BE2C (cell line): ENCODE results near the gene MEGF11.

Experiments used
- DNase-seq: peaks from one replicate; pipeline ENCODE4 v3.0.0-alpha.2; 2020
- H3K27me3 ChIP-seq: fragments of 250-450 bp; sonication (Bioruptor Pico); 2 replicates; pipeline ENCODE4 v1.5.1; 2020; ENCODE audit warnings: mild to moderate bottlenecking
- H3K36me3 ChIP-seq: fragments of 250-450 bp; sonication (Bioruptor Pico); 2 replicates; pipeline ENCODE4 v1.5.1; 2020; ENCODE audit warnings: mild to moderate bottlenecking
- H3K4me1 ChIP-seq: fragments of 250-450 bp; sonication (Bioruptor Pico); 2 replicates; pipeline ENCODE4 v1.5.1; 2020
- H3K4me3 ChIP-seq: 2 replicates; pipeline ENCODE4 v1.5.1; 2011; ENCODE audit warnings: low read depth, low read length
- H3K9me3 ChIP-seq: fragments of 250-450 bp; sonication (Bioruptor Pico); 2 replicates; pipeline ENCODE4 v1.5.1; 2020
- TF ChIP-seq, protein P1 (sequence below): IDR thresholded peaks from 2 replicates; pipeline ENCODE4 v1.5.1; 2012; ENCODE audit warnings: mild to moderate bottlenecking, low read depth, low read length

Gene MEGF11

DNA sequence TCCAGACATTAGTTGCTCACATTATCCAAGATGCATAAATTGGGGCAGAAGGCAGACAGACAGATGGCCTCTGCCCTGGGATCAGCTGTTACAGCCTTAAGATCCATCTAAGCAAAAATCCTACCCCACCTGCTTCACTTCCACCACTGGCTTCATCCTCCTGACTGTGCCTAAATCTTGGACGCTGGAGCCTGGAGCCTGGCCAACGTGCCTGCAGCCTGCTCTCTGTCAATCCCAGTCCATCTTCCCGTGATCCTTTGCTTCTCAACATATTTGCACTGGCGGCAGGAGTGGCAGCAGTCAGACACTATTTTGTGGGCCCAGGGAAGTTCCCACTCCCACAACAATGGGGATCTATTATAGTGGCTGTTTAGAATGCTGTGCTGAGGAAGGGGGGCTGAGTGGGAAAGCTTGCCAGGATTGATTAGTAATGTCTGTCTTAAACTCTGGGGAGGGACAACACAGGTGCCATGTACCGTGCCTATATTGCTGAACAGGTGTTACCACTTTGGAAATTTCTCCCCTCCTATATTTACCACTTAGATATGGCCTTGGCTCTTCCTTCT is 121.2 kb downstream of the MEGF11 start:
- no peaks in the 10 kb centered on the region for H3K36me3 ChIP-seq
- TF ChIP-seq, protein P1, sequence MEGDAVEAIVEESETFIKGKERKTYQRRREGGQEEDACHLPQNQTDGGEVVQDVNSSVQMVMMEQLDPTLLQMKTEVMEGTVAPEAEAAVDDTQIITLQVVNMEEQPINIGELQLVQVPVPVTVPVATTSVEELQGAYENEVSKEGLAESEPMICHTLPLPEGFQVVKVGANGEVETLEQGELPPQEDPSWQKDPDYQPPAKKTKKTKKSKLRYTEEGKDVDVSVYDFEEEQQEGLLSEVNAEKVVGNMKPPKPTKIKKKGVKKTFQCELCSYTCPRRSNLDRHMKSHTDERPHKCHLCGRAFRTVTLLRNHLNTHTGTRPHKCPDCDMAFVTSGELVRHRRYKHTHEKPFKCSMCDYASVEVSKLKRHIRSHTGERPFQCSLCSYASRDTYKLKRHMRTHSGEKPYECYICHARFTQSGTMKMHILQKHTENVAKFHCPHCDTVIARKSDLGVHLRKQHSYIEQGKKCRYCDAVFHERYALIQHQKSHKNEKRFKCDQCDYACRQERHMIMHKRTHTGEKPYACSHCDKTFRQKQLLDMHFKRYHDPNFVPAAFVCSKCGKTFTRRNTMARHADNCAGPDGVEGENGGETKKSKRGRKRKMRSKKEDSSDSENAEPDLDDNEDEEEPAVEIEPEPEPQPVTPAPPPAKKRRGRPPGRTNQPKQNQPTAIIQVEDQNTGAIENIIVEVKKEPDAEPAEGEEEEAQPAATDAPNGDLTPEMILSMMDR: no peak
- no peaks in the 10 kb centered on the region for H3K27me3 ChIP-seq
- DNase-seq: no peak
- H3K4me1 ChIP-seq: no peaks in the 10 kb centered on the region
- H3K9me3 ChIP-seq: no peaks in the 10 kb centered on the region
- no peak overlapping the region for H3K4me3 ChIP-seq

DNA sequence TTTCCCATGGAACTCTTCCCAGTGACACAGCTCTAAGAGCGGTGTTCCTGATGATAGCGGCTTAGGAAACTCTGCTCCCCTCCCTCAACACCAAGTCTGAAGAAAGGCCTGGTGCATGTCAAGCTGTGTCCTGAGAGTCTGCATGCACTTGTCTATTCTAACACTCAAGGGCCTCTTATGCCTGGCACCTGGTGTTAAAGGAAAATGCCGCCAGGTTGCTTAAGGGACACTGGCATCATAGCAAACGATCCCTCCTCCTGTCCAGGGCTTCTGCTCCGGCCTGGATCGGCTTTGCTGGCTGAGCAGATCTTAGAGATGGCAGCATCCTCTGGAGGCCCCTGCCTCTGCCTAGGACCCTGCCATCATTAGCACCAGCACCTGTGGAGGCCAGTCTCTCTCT is 121.7 kb downstream of the MEGF11 start:
- Histone ChIP-seq H3K4me1 (no peaks in the 10 kb centered on the region), H3K4me3 (no peak overlapping the region), H3K36me3 (no peaks in the 10 kb centered on the region), H3K27me3 (no peaks in the 10 kb centered on the region), H3K9me3 (no peaks in the 10 kb centered on the region)
- no peak for DNase-seq
- TF ChIP-seq, protein P1: no peak

DNA sequence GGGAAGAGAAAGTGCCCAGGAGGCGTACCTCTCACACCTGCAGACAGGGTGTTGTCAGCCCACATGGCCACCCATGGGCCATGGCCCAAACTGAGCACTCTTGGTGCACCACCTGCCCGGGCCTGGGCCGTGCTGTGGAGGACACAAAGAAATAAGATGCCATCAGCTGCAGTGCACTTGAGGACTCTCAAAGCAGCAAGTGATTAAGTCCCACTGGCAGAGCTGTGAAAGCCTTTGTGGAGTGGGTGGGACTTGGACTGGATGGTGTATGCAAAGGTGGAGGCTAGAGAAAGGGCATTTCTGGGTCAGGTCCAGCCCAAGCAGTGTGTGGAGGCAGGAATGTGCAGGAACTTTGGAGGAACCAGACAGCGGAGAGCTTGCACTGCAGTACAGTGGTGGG is 122.3 kb downstream of the MEGF11 start:
- no peak overlapping the region for H3K4me3 ChIP-seq
- no peaks in the 10 kb centered on the region for H3K4me1 ChIP-seq
- no peaks in the 10 kb centered on the region for H3K27me3 ChIP-seq
- no peaks in the 10 kb centered on the region for H3K9me3 ChIP-seq
- TF ChIP-seq, protein P1: no peak
- H3K36me3 ChIP-seq: no peaks in the 10 kb centered on the region
- DNase-seq: no peak

DNA sequence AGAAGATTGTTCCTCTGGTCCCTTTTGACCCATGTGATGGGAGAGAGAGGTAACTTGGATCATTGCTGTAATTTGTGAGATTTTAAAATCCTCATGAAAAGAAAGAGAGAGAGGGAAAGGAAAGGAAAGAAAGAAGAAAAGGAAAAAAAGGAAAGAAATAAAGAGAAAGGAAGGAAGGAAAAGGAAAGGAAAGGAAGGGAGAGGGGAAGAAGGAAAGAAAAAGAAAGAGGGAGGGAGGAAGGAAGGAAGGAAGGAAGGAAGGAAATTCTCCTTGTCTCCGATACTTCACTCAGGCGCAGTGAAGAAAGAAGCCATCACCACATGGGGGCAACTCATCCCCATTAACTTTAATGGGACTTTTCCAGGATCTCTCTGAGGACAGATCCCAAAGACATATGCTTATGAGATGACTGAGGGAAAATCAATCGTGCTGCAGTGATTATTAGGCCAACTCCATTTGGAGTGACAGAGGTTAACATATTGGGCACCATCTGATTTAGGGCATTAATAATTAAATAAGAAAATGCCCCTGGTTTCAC is 123.0 kb downstream of the MEGF11 start:
- TF ChIP-seq, protein P1: peak; percentile 39
- no peak for DNase-seq
- Histone ChIP-seq H3K9me3 (no peaks in the 10 kb centered on the region), H3K27me3 (no peaks in the 10 kb centered on the region), H3K4me3 (no peak overlapping the region), H3K36me3 (no peaks in the 10 kb centered on the region), H3K4me1 (peaks cover 3% of the 10 kb centered on the region; the same call in 1 of the 2 replicates)

DNA sequence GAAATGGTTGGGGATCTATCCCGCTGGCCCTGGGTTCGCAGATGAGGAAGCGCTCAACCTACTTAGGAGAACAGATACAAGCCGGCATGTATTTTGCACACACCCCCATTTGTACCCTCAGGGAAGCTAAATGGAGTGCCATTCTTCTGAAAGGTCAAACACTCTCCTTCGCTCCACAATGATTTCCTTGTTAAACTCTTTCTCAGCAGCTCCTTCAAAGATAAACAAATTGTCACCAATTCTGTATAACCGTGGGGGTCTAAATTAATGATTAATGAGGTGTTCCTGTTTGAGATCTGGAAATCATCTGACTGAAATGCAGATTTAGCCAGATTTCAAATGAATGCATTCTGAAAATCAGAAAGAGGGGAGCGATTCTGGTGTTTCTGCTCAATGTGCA is 124.0 kb downstream of the MEGF11 start:
- Histone ChIP-seq H3K4me3 (no peak overlapping the region), H3K9me3 (no peaks in the 10 kb centered on the region), H3K27me3 (no peaks in the 10 kb centered on the region), H3K4me1 (peaks cover 3% of the 10 kb centered on the region; the same call in 1 of the 2 replicates), H3K36me3 (no peaks in the 10 kb centered on the region)
- TF ChIP-seq, protein P1: no peak
- no peak for DNase-seq

DNA sequence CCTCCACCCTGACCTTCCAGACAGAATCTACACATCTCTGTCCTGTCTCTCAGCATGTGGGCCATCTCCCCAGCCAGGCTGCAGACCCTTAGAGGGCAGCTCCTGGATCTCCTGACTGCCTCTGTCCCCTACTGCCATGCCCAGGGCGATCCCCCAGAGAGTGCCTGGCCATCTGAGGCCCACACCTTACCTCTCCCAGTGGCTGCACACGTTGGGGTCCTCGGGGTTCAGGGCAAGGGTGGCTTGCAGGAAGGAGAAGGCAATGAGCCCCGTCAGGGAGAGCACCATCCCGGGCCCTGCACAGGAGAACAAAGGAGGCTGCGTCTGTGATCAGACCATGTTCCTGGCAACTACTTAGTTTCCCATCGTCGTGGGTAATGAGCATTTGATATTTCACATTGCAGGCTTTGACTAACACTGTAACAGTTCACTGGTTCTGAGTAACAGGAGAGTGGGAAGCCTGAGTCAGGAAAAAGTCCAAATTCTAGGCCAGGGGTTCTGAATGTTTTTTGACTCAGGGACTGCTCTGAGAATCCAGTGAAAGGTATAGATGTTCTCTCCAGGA is 125.4 kb downstream of the MEGF11 start:
- Histone ChIP-seq H3K27me3 (no peaks in the 10 kb centered on the region), H3K9me3 (no peaks in the 10 kb centered on the region), H3K4me1 (peaks cover 3% of the 10 kb centered on the region; the same call in 1 of the 2 replicates), H3K36me3 (no peaks in the 10 kb centered on the region), H3K4me3 (no peak overlapping the region)
- DNase-seq: no peak
- TF ChIP-seq, protein P1: no peak
